Trophoblast cell (in vitro differentiated cells and primary cell): ENCODE measurements around the gene CGB2.
"Not testable (repeated sequence)": the region's sequence is repeated elsewhere in the genome, so short reads cannot be mapped to it uniquely, and the experiment has no call there.

Source experiments
- DNase-seq, 2 donors: peaks; one replicate each; pipeline ENCODE4 v3.0.0-alpha.2; 2016
- H2AFZ ChIP-seq: 2 replicates; pipeline ENCODE4 v1.6.1; 2013; ENCODE audit warnings: low read length, moderate library complexity, mild to moderate bottlenecking; ENCODE audit not compliant: insufficient read depth, poor library complexity
- H2AK5ac ChIP-seq: 2 replicates; pipeline ENCODE4 v1.6.1; 2013; ENCODE audit warnings: mild to moderate bottlenecking, low read length
- H2BK120ac ChIP-seq: 2 replicates; pipeline ENCODE4 v1.6.1; 2013; ENCODE audit warnings: low read length, mild to moderate bottlenecking, moderate library complexity; ENCODE audit not compliant: insufficient read depth, poor library complexity
- H2BK12ac ChIP-seq: 2 replicates; pipeline ENCODE4 v1.6.1; 2013; ENCODE audit warnings: mild to moderate bottlenecking, low read length, moderate library complexity
- H2BK5ac ChIP-seq: 2 replicates; pipeline ENCODE4 v1.6.1; 2013; ENCODE audit warnings: low read length, low read depth, moderate library complexity, mild to moderate bottlenecking; ENCODE audit not compliant: poor library complexity
- H3K14ac ChIP-seq: 2 replicates; pipeline ENCODE4 v1.6.1; 2013; ENCODE audit warnings: mild to moderate bottlenecking, low read length
- H3K18ac ChIP-seq: 2 replicates; pipeline ENCODE4 v1.6.1; 2013; ENCODE audit warnings: mild to moderate bottlenecking, low read length
- H3K23ac ChIP-seq: 2 replicates; pipeline ENCODE4 v1.6.1; 2013; ENCODE audit warnings: low read length
- H3K27ac ChIP-seq: 2 replicates; pipeline ENCODE4 v1.5.1; 2013; ENCODE audit warnings: low read depth, mild to moderate bottlenecking, inconsistent platforms, low read length, moderate library complexity
- H3K27me3 ChIP-seq: 2 replicates; pipeline ENCODE4 v1.6.1; 2013; ENCODE audit warnings: inconsistent platforms, mild to moderate bottlenecking, low read length, moderate library complexity; ENCODE audit not compliant: insufficient read depth
- H3K36me3 ChIP-seq, 2 experiments: 1 replicate in 1 of 2; 2 replicates in 1 of 2; pipeline ENCODE4 v1.6.1; 2013; ENCODE audit warnings: low read length in 2 of 2, mild to moderate bottlenecking in 2 of 2, moderate library complexity in 1 of 2; ENCODE audit not compliant: insufficient read depth in 2 of 2, control insufficient read depth in 1 of 2
- H3K4ac ChIP-seq: 2 replicates; pipeline ENCODE4 v1.6.1; 2013; ENCODE audit warnings: low read depth, mild to moderate bottlenecking, low read length, moderate library complexity
- H3K4me1 ChIP-seq, 2 experiments: 1 replicate in 1 of 2; 2 replicates in 1 of 2; pipeline ENCODE4 v1.6.1; 2013; ENCODE audit warnings: low read length in 2 of 2, mild to moderate bottlenecking in 2 of 2, moderate library complexity in 1 of 2; ENCODE audit not compliant: insufficient read depth in 2 of 2, control insufficient read depth in 1 of 2
- H3K4me2 ChIP-seq: 2 replicates; pipeline ENCODE4 v1.6.1; 2013; ENCODE audit warnings: inconsistent platforms, mild to moderate bottlenecking, low read length, moderate library complexity
- H3K4me3 ChIP-seq: 2 replicates; pipeline ENCODE4 v1.5.1; 2013; ENCODE audit warnings: mild to moderate bottlenecking, low read depth, low read length, inconsistent platforms
- H3K79me1 ChIP-seq: one replicate; pipeline ENCODE4 v1.6.1; 2013; ENCODE audit warnings: low read length
- H3K79me2 ChIP-seq: 2 replicates; pipeline ENCODE4 v1.6.1; 2013; ENCODE audit warnings: low read length, mild to moderate bottlenecking; ENCODE audit not compliant: control insufficient read depth, insufficient read depth, poor library complexity
- H3K9ac ChIP-seq: 2 replicates; pipeline ENCODE4 v1.6.1; 2013; ENCODE audit warnings: mild to moderate bottlenecking, low read length
- H3K9me3 ChIP-seq: 2 replicates; pipeline ENCODE4 v1.6.1; 2013; ENCODE audit warnings: low read depth, mild to moderate bottlenecking, control low read depth, inconsistent platforms, low read length; ENCODE audit not compliant: insufficient read depth
- H4K12ac ChIP-seq: 2 replicates; pipeline ENCODE4 v1.6.1; 2013; ENCODE audit warnings: low read depth, mild to moderate bottlenecking, low read length, moderate library complexity
- H4K8ac ChIP-seq: 2 replicates; pipeline ENCODE4 v1.6.1; 2013; ENCODE audit warnings: low read depth, mild to moderate bottlenecking, low read length, moderate library complexity
- H4K91ac ChIP-seq: one replicate; pipeline ENCODE4 v1.6.1; 2013; ENCODE audit warnings: low read depth, mild to moderate bottlenecking, low read length, moderate library complexity
- WGBS: extraction: QIAGEN DNeasy Blood & Tissue Kit; methylation state at CpG from one replicate; pipeline ENCODE4 v1.1.7; 2013; ENCODE audit warnings: missing lambda C conversion rate; ENCODE audit not compliant: insufficient read length, insufficient coverage; ENCODE audit errors: extremely low coverage; 5-methylcytosine and 5-hydroxymethylcytosine counted together

CGB2 gene

DNA sequence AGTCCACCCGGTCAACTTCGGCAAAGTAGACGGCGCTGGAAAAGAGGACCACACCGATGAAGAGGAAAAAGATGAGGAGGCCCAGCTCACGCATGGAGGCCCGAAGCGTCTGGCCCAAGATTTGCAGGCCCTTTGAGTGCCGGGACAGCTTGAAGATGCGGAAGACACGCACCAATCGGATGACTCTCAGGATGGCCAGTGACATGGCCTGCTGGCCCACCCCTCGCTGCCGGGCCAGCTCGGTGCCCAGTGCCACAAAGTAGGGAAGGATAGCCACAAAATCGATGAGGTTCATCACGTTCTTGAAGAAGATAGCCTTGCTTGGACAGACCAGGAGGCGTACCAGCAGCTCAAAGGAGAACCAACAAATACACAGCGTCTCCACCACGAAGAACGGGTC is 38.7 kb downstream of the CGB2 start:
- Histone ChIP-seq H2BK5ac (no peak overlapping the region), H2AK5ac (no peak overlapping the region), H3K4me2 (no peak overlapping the region), H3K36me3 (no peaks in the 10 kb centered on the region), H4K12ac (no peak overlapping the region), H3K27ac (no peak overlapping the region), H3K79me1 (peaks cover 7% of the 10 kb centered on the region), H2BK12ac (no peak overlapping the region), H2AFZ (no peak overlapping the region), H3K23ac (no peak overlapping the region), H2BK120ac (no peak overlapping the region), H3K4ac (no peak overlapping the region), H3K14ac (no peak overlapping the region), H3K9me3 (peaks cover 26% of the 10 kb centered on the region), H4K8ac (no peak overlapping the region), H3K4me3 (no peak overlapping the region), H3K18ac (no peak overlapping the region), H3K9ac (no peak overlapping the region), H3K79me2 (no peaks in the 10 kb centered on the region), H3K4me1 (peaks cover 7 to 13% of the 10 kb centered on the region in 2 experiments), H4K91ac (no peak overlapping the region), H3K27me3 (peaks cover 31% of the 10 kb centered on the region)
- no CpG with 5 or more reads among the region's 21 CpGs for WGBS
- no peak for DNase-seq

DNA sequence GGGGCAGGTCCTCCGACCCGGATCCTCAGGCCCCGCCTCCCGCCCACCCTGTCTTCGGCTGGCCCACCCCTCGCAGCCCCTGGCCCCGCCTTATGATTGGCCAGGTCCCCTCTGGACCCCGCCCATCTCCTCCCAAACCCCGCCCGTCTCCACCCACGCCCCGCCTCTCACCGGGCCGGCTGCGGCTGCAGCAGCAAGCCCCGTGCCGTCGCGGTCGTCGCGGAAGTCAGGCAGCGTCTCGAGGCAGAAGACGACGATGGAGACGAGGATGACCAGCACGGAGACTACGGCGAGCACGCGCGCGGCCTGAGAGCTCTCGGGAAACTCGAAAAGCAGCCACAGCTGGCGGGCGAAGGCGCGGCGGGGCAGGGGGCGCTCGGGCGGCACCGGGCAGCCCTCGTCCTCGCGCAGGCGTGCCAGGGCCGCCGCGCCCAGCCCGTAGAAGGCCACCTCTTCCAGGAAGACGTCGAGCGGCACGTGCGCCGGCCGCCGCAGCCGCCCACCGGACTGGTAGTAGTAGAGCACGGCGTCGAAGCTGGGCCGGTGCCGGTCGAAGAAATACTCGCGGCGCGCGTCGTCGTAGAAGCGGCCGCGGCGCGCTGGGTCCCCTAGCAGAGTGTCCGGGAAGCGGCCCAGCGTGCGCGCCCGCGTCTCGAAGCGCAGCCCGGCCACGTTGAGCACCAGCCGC is 40.3 kb downstream of the CGB2 start:
- H3K4me2 ChIP-seq, result peak overlapping the region; percentile 6
- no peaks in the 10 kb centered on the region for H3K79me2 ChIP-seq
- no peak overlapping the region for H3K18ac ChIP-seq
- no peak overlapping the region for H2AK5ac ChIP-seq
- no CpG with 5 or more reads among the region's 93 CpGs for WGBS
- H3K27me3 ChIP-seq, result peaks cover 31% of the 10 kb centered on the region
- peaks cover 24% of the 10 kb centered on the region for H3K9me3 ChIP-seq
- no peak for DNase-seq
- H3K14ac ChIP-seq, result no peak overlapping the region
- no peak overlapping the region for H3K9ac ChIP-seq
- no peaks in the 10 kb centered on the region for H3K79me1 ChIP-seq
- H2BK12ac ChIP-seq, result no peak overlapping the region
- no peak overlapping the region for H3K27ac ChIP-seq
- H3K4me3 ChIP-seq, result no peak overlapping the region
- no peak overlapping the region for H2BK5ac ChIP-seq
- no peak overlapping the region for H4K91ac ChIP-seq
- no peak overlapping the region for H3K23ac ChIP-seq
- no peaks in the 10 kb centered on the region for H3K36me3 ChIP-seq
- no peak overlapping the region for H2BK120ac ChIP-seq
- H3K4ac ChIP-seq, result no peak overlapping the region
- H4K8ac ChIP-seq, result no peak overlapping the region
- no peak overlapping the region for H2AFZ ChIP-seq
- peaks cover 0 to 3% of the 10 kb centered on the region in 2 experiments for H3K4me1 ChIP-seq
- H4K12ac ChIP-seq, result no peak overlapping the region

DNA sequence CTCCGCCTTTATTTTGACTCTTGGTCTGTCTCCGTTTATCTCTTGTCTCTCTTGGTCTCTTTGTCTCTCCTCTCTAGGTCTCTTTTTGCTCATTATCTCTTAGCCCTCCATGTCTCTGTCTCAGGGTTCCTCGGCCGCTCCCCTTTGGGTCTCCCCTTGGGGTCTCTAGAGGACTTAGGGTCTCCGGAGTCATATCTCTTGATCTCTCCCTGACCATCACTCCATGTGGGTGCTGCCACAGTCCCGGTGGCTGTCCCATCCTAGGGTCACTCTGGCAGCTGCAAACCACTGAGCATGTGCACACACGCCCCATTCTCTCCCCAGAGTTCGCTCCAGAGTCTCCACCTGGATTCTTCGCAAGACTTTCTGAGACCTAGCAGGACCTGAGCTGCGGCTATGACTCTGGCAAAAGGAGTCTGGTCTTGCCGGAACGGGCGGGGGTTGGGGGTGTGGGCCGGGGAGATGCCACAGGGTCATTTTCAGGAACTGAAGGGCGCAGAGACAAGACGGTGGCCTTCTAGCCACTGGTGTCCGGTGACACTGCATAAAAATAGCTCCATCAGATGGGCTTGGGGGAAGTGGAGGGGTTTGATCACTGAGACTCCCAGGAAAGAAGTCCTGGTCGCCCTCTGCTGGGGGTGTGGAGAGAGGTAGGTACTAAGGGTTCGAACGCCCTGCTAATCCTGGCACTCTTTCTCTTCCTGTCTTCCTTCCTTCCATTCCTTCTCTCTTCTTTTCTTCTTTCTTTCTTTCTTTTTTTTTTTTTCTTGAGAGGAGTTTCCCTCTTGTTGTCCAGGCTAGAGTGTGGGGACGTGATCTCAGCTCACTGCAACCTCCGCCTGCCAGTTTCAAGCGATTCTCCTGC is 42.1 kb downstream of the CGB2 start:
- no peak overlapping the region for H2BK120ac ChIP-seq
- no peak overlapping the region for H2BK12ac ChIP-seq
- no CpG with 5 or more reads among the region's 23 CpGs for WGBS
- no peak overlapping the region for H2AFZ ChIP-seq
- no peak overlapping the region for H3K23ac ChIP-seq
- H3K9ac ChIP-seq, result no peak overlapping the region
- no peak overlapping the region for H4K91ac ChIP-seq
- H3K79me1 ChIP-seq, result no peaks in the 10 kb centered on the region
- no peak overlapping the region for H3K4ac ChIP-seq
- peak in 1 of 2 donors; percentile 16 for DNase-seq
- H3K4me2 ChIP-seq, result no peak overlapping the region
- no peak overlapping the region for H2BK5ac ChIP-seq
- H4K12ac ChIP-seq, result no peak overlapping the region
- H3K27me3 ChIP-seq, result peaks cover 31% of the 10 kb centered on the region
- H3K36me3 ChIP-seq, result no peaks in the 10 kb centered on the region
- no peak overlapping the region for H2AK5ac ChIP-seq
- no peak overlapping the region for H3K4me3 ChIP-seq
- no peak overlapping the region for H4K8ac ChIP-seq
- H3K9me3 ChIP-seq, result peaks cover 24% of the 10 kb centered on the region
- H3K14ac ChIP-seq, result no peak overlapping the region
- H3K4me1 ChIP-seq, result peaks cover 0 to 1% of the 10 kb centered on the region in 2 experiments
- no peak overlapping the region for H3K18ac ChIP-seq
- no peaks in the 10 kb centered on the region for H3K79me2 ChIP-seq
- no peak overlapping the region for H3K27ac ChIP-seq

DNA sequence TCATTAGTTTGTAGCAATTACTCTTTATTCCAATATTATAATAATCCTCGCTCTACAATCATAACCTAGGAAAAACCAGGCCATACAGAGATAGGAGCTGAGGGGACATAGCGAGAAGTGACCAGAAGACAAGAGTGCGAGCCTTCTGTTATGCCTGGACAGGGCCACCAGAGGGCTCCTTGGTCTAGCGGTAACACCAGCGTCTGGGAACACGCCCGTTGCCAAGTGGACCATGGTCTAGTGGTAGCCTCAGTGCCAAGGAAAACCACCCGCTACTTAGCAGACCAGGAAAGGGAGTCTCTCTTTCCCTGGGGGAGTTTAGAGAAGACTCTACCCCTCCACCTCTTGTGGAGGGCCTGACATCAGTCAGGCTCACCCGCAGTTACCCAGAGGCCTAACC is 43.2 kb downstream of the CGB2 start:
- H2BK5ac ChIP-seq, H3K79me1 ChIP-seq, H3K14ac ChIP-seq, H3K4me1 ChIP-seq, H2AK5ac ChIP-seq, H3K18ac ChIP-seq, H3K27ac ChIP-seq, H3K36me3 ChIP-seq, H3K9ac ChIP-seq, H4K91ac ChIP-seq, H3K79me2 ChIP-seq, H4K8ac ChIP-seq, H2AFZ ChIP-seq, H3K4me2 ChIP-seq, H3K23ac ChIP-seq, H4K12ac ChIP-seq, H2BK120ac ChIP-seq, H3K4ac ChIP-seq, H3K4me3 ChIP-seq, H2BK12ac ChIP-seq: not testable (repeated sequence)
- Histone ChIP-seq H3K9me3 (peaks cover 22% of the 10 kb centered on the region), H3K27me3 (peaks cover 31% of the 10 kb centered on the region)
- WGBS, result no CpG with 5 or more reads among the region's 9 CpGs
- DNase-seq, result peak in 1 of 2 donors; percentile 54
